ENCODE data around the gene ZNF23. TPM values are rescaled to one million over a fixed set of nuclear protein-coding genes. Genes with fewer than 3 reads are reported as not detected.
"Not testable (repeated sequence)": the region's sequence is repeated elsewhere in the genome, so short reads cannot be mapped to it uniquely, and the experiment has no call there.

The ZNF23 gene
- total RNA-seq, 1 experiment from 2014 or later, result 11.6 TPM

DNA sequence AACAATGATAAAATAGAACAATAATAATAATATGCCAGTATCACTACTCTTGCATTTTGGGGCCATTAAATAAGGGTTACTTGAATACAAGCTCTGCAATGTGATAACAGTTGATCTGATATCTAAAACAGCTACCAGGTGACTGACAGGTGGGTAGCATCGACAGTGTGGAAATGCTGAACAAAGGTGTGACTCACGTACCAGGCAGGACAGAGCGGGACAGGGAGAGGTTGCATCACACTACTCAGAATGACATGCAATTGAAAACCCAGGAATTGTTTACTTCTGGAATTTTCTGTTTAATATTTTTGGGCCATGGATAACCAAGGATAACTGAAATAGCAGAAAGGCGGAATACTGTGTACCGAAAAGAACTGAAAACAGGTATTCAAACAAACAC lies 42.9 kb upstream of the ZNF23 start (continued):
- TF ChIP-seq, protein P1, sequence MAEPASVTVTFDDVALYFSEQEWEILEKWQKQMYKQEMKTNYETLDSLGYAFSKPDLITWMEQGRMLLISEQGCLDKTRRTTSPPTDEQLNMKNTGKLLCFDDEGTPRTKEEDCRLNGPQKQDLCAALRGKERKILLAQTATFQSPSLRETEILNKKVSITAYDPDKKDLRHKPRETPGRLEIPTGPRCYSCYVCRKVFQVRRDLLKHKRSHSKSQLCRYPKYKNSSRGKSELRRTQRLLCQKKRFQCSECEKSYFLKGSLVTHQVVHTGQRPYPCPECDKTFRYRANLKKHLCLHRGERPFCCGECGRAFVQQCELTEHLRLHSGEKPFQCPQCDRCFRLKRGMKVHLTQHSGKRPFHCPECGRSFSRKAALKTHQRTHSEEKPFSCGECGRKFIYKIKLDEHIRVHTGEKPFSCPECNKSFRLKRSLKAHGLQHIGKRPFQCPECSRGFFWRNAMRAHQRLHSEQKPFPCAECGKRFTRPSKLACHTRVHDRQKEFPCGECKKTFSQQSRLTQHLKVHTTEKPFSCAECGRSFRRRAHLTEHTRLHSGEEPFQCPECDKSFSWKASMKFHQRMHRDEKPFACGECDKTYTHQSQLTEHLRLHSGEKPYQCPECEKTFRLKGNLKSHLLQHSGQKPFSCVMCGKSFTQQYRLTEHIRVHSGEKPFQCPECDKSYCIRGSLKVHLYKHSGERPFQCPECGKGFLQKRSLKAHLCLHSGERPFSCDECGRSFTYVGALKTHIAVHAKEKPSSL (CRISPR knock-in tag; conservative IDR thresholded peaks at IDR 0.05), result no peak

DNA sequence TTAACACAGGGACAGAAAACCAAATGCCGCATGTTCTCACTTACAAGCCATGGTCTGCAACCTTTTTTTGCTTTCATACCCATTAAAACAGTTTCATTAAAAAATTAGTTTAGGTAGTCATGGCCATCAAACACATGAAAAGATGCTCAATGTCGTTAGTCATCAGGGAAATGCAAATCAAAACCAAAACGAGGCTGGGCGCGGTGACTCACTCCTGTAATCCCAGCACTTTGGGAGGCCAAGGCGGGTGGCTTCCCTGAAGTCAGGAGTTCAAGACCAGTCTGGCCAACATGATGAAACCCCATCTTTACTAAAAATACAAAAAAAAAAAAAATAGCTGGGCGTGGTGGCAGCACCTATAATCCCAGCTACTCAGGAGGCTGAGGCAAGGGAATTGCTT lies 42.0 kb upstream of the ZNF23 start:
- CTCF ChIA-PET; H3K27me3 Mint-ChIP-seq (ENCODE audit: low read depth); DNase-seq (ENCODE audit: low spot score); ATAC-seq; H3K27ac Mint-ChIP-seq; POLR2A ChIA-PET; H3K36me3 Mint-ChIP-seq; H3K4me3 Mint-ChIP-seq; H3K9me3 Mint-ChIP-seq; H3K4me1 Mint-ChIP-seq: not testable (repeated sequence)

DNA sequence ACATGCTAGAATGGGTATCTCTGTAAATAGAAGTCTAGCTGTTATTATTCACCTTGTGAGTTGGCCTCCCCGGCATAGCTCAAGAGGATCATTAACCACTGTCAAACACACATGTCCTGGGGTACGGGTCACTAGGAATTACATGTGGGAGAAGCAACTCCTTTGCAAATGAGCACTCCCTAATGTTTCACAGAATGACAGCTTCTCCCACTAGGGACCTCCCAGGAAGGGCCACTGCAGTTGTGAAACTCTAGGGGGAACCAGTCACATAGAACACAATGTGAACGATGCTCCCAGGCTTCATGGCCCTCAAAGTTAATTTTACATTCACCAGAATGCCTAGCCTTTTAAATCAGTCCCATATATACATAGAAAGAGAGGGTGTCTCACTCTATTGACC lies 39.5 kb upstream of the ZNF23 start:
- CTCF ChIA-PET, result interaction anchor here (0.6 to 5.3 kb wide), 13 partner anchors 16 to 110 kb away, joined by 3 to 42 read pairs (median 8); partner anchors contain the start of gene CHST4
- H3K27me3 Mint-ChIP-seq (ENCODE audit: low read depth), result no peaks in the 10 kb centered on the region; the same call in none of the 2 replicates
- no peak for TF ChIP-seq NR1H2 (CRISPR knock-in tag; IDR thresholded peaks at IDR 0.05)
- TF ChIP-seq, protein P2, sequence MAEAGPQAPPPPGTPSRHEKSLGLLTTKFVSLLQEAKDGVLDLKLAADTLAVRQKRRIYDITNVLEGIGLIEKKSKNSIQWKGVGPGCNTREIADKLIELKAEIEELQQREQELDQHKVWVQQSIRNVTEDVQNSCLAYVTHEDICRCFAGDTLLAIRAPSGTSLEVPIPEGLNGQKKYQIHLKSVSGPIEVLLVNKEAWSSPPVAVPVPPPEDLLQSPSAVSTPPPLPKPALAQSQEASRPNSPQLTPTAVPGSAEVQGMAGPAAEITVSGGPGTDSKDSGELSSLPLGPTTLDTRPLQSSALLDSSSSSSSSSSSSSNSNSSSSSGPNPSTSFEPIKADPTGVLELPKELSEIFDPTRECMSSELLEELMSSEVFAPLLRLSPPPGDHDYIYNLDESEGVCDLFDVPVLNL (CRISPR knock-in tag; IDR thresholded peaks at IDR 0.05; ENCODE audit: borderline replicate concordance, low read depth), result no peak
- no peak for TF ChIP-seq ZNF232 (CRISPR knock-in tag; IDR thresholded peaks at IDR 0.05)
- no peak for TF ChIP-seq ZNF317 (CRISPR knock-in tag; IDR thresholded peaks at IDR 0.05; ENCODE audit: borderline replicate concordance, low read depth)
- no peak for TF ChIP-seq CBFB (CRISPR knock-in tag; IDR thresholded peaks at IDR 0.05; ENCODE audit: low read depth)
- TF ChIP-seq OVOL2 (CRISPR knock-in tag; IDR thresholded peaks at IDR 0.05; ENCODE audit: borderline replicate concordance), result no peak
- DNase-seq (ENCODE audit: low spot score) (no peak), ATAC-seq (no peak)
- peaks cover 10% of the 10 kb centered on the region for H3K9me3 Mint-ChIP-seq
- POLR2A ChIA-PET, result no interaction called here
- H3K27ac Mint-ChIP-seq, result no peak overlapping the region
- H3K4me3 Mint-ChIP-seq, result no peak overlapping the region
- H3K36me3 Mint-ChIP-seq, result no peaks in the 10 kb centered on the region
- no peaks in the 10 kb centered on the region for H3K4me1 Mint-ChIP-seq

DNA sequence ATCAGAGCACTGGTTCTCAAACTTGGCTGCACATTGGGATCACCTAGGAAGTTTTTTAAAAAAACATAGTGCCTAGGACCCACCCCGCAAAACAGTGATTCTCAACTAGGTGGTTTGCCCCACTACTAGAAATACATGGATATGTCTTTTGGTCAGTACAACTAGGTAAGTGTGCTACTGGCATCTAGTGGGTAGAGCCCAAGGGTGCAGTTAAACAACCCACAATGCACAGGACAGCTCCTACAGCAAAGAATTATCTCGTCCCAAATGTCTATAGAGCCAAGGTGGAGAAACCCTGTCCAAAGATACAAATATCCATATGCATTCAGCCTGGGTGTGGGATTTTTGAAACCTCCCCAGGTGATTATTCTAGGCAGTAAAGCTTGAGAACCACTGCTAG lies 38.9 kb upstream of the ZNF23 start:
- ATAC-seq, result no peak
- H3K4me1 Mint-ChIP-seq, result no peaks in the 10 kb centered on the region
- POLR2A ChIA-PET, result no interaction called here

More for the DNA sequence above, 38.9 kb upstream of the ZNF23 start:
- no peak for DNase-seq (ENCODE audit: low spot score)
- no peak for TF ChIP-seq KAT7 (CRISPR knock-in tag; IDR thresholded peaks at IDR 0.05; ENCODE audit: borderline replicate concordance)
- TF ChIP-seq, protein P3, sequence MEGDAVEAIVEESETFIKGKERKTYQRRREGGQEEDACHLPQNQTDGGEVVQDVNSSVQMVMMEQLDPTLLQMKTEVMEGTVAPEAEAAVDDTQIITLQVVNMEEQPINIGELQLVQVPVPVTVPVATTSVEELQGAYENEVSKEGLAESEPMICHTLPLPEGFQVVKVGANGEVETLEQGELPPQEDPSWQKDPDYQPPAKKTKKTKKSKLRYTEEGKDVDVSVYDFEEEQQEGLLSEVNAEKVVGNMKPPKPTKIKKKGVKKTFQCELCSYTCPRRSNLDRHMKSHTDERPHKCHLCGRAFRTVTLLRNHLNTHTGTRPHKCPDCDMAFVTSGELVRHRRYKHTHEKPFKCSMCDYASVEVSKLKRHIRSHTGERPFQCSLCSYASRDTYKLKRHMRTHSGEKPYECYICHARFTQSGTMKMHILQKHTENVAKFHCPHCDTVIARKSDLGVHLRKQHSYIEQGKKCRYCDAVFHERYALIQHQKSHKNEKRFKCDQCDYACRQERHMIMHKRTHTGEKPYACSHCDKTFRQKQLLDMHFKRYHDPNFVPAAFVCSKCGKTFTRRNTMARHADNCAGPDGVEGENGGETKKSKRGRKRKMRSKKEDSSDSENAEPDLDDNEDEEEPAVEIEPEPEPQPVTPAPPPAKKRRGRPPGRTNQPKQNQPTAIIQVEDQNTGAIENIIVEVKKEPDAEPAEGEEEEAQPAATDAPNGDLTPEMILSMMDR (IDR thresholded peaks at IDR 0.05), result no peak
- TF ChIP-seq, protein P4, sequence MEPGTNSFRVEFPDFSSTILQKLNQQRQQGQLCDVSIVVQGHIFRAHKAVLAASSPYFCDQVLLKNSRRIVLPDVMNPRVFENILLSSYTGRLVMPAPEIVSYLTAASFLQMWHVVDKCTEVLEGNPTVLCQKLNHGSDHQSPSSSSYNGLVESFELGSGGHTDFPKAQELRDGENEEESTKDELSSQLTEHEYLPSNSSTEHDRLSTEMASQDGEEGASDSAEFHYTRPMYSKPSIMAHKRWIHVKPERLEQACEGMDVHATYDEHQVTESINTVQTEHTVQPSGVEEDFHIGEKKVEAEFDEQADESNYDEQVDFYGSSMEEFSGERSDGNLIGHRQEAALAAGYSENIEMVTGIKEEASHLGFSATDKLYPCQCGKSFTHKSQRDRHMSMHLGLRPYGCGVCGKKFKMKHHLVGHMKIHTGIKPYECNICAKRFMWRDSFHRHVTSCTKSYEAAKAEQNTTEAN (CRISPR knock-in tag; IDR thresholded peaks at IDR 0.05), result no peak
- no peak for TF ChIP-seq ZNF263 (CRISPR knock-in tag; IDR thresholded peaks at IDR 0.05; ENCODE audit: low read depth)
- no peak for TF ChIP-seq SMAD3 (CRISPR knock-in tag; IDR thresholded peaks at IDR 0.05; ENCODE audit: borderline replicate concordance)
- TF ChIP-seq, protein P5, sequence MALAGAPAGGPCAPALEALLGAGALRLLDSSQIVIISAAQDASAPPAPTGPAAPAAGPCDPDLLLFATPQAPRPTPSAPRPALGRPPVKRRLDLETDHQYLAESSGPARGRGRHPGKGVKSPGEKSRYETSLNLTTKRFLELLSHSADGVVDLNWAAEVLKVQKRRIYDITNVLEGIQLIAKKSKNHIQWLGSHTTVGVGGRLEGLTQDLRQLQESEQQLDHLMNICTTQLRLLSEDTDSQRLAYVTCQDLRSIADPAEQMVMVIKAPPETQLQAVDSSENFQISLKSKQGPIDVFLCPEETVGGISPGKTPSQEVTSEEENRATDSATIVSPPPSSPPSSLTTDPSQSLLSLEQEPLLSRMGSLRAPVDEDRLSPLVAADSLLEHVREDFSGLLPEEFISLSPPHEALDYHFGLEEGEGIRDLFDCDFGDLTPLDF (CRISPR knock-in tag; IDR thresholded peaks at IDR 0.05), result no peak
- TF ChIP-seq, protein P6, sequence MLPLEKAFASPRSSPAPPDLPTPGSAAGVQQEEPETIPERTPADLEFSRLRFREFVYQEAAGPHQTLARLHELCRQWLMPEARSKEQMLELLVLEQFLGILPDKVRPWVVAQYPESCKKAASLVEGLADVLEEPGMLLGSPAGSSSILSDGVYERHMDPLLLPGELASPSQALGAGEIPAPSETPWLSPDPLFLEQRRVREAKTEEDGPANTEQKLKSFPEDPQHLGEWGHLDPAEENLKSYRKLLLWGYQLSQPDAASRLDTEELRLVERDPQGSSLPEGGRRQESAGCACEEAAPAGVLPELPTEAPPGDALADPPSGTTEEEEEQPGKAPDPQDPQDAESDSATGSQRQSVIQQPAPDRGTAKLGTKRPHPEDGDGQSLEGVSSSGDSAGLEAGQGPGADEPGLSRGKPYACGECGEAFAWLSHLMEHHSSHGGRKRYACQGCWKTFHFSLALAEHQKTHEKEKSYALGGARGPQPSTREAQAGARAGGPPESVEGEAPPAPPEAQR (CRISPR knock-in tag; IDR thresholded peaks at IDR 0.05), result no peak
- TF ChIP-seq NR1H2 (CRISPR knock-in tag; IDR thresholded peaks at IDR 0.05), result no peak
- no peak for TF ChIP-seq MXD4 (CRISPR knock-in tag; IDR thresholded peaks at IDR 0.05; ENCODE audit: borderline replicate concordance)
- TF ChIP-seq ATF1 (CRISPR knock-in tag; IDR thresholded peaks at IDR 0.05), result no peak
- TF ChIP-seq GABPB1 (CRISPR knock-in tag; IDR thresholded peaks at IDR 0.05), result no peak
- TF ChIP-seq, protein P7, sequence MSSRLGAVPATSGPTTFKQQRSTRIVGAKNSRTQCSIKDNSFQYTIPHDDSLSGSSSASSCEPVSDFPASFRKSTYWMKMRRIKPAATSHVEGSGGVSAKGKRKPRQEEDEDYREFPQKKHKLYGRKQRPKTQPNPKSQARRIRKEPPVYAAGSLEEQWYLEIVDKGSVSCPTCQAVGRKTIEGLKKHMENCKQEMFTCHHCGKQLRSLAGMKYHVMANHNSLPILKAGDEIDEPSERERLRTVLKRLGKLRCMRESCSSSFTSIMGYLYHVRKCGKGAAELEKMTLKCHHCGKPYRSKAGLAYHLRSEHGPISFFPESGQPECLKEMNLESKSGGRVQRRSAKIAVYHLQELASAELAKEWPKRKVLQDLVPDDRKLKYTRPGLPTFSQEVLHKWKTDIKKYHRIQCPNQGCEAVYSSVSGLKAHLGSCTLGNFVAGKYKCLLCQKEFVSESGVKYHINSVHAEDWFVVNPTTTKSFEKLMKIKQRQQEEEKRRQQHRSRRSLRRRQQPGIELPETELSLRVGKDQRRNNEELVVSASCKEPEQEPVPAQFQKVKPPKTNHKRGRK (CRISPR knock-in tag; IDR thresholded peaks at IDR 0.05; ENCODE audit: borderline replicate concordance), result no peak
- H3K9me3 Mint-ChIP-seq, result peaks cover 10% of the 10 kb centered on the region
- no peak overlapping the region for H3K27ac Mint-ChIP-seq
- no peaks in the 10 kb centered on the region for H3K36me3 Mint-ChIP-seq
- H3K4me3 Mint-ChIP-seq, result no peak overlapping the region
- H3K27me3 Mint-ChIP-seq (ENCODE audit: low read depth), result no peaks in the 10 kb centered on the region; the same call in none of the 2 replicates
- CTCF ChIA-PET, result interaction anchor here (0.6 to 5.3 kb wide), 13 partner anchors 17 to 110 kb away, joined by 3 to 42 read pairs (median 10); partner anchors contain the start of gene CHST4
